Mesenchymal stem cell (in vitro differentiated cells and primary cell): ENCODE measurements around the gene DCHS1.

Source experiments
- DNase-seq: peaks from one replicate; pipeline ENCODE4 v3.0.0-alpha.2; 2013
- H2AFZ ChIP-seq: one replicate; pipeline ENCODE4 v1.6.1; 2013; ENCODE audit warnings: low read depth, mild to moderate bottlenecking, control low read depth, inconsistent platforms, low read length, moderate library complexity
- H2AK5ac ChIP-seq: 2 replicates; pipeline ENCODE4 v1.6.1; 2013; ENCODE audit warnings: low read length, moderate library complexity, mild to moderate bottlenecking, inconsistent platforms; ENCODE audit not compliant: severe bottlenecking
- H2BK120ac ChIP-seq: one replicate; pipeline ENCODE4 v1.6.1; 2013; ENCODE audit warnings: low read depth, mild to moderate bottlenecking, inconsistent platforms, low read length, moderate library complexity
- H2BK12ac ChIP-seq, 2 experiments: one replicate each; pipeline ENCODE4 v1.6.1; 2013; ENCODE audit warnings: inconsistent platforms in 2 of 2, low read length in 2 of 2, mild to moderate bottlenecking in 2 of 2, moderate library complexity in 2 of 2, control low read depth in 1 of 2
- H2BK15ac ChIP-seq: one replicate; pipeline ENCODE4 v1.6.1; 2013; ENCODE audit warnings: mild to moderate bottlenecking, low read depth, inconsistent platforms; ENCODE audit not compliant: poor library complexity, severe bottlenecking
- H2BK5ac ChIP-seq: 2 replicates; pipeline ENCODE4 v1.6.1; 2013; ENCODE audit warnings: low read depth, mild to moderate bottlenecking, low read length, control low read depth, inconsistent platforms; ENCODE audit not compliant: poor library complexity, severe bottlenecking
- H3K14ac ChIP-seq, 2 experiments: one replicate each; pipeline ENCODE4 v1.6.1; 2013; ENCODE audit warnings: inconsistent platforms in 2 of 2, low read length in 2 of 2, control low read depth in 1 of 2, mild to moderate bottlenecking in 1 of 2, moderate library complexity in 1 of 2
- H3K18ac ChIP-seq, 2 experiments: one replicate each; pipeline ENCODE4 v1.6.1; 2013; ENCODE audit warnings: inconsistent platforms in 2 of 2, low read length in 2 of 2, control low read depth in 1 of 2, low read depth in 1 of 2, mild to moderate bottlenecking in 1 of 2
- H3K23ac ChIP-seq, 2 experiments: one replicate each; pipeline ENCODE4 v1.6.1; 2013; ENCODE audit warnings: inconsistent platforms in 2 of 2, low read length in 2 of 2, mild to moderate bottlenecking in 2 of 2, moderate library complexity in 2 of 2, control low read depth in 1 of 2
- H3K27ac ChIP-seq: 2 replicates; pipeline ENCODE4 v1.5.1; 2013; ENCODE audit warnings: mild to moderate bottlenecking, moderate library complexity, low read length, control low read depth, inconsistent platforms; ENCODE audit not compliant: poor library complexity, severe bottlenecking
- H3K27me3 ChIP-seq, 2 experiments: 2 replicates each; pipeline versions ENCODE4 v1.6.1 to v1.7.0; 2013; ENCODE audit warnings: low read length in 2 of 2, mild to moderate bottlenecking in 2 of 2, moderate library complexity in 2 of 2, control low read depth in 1 of 2, inconsistent platforms in 1 of 2; ENCODE audit not compliant: control insufficient read depth in 1 of 2, insufficient read depth in 1 of 2
- H3K36me3 ChIP-seq, 2 experiments: 2 replicates each; pipeline versions ENCODE4 v1.6.1 to v1.7.0; 2013; ENCODE audit warnings: low read length in 2 of 2, control low read depth in 1 of 2, inconsistent platforms in 1 of 2, low read depth in 1 of 2, mild to moderate bottlenecking in 1 of 2; ENCODE audit not compliant: insufficient read depth in 2 of 2, control insufficient read depth in 1 of 2
- H3K4ac ChIP-seq, 2 experiments: one replicate each; pipeline ENCODE4 v1.6.1; 2013; ENCODE audit warnings: inconsistent platforms in 2 of 2, low read length in 2 of 2, mild to moderate bottlenecking in 2 of 2, moderate library complexity in 2 of 2, control low read depth in 1 of 2, low read depth in 1 of 2
- H3K4me1 ChIP-seq: 2 replicates; pipeline ENCODE4 v1.6.1; 2013; ENCODE audit warnings: low read depth, low read length, control low read depth; ENCODE audit not compliant: control insufficient read depth, insufficient read depth
- H3K4me2 ChIP-seq: 2 replicates; pipeline ENCODE4 v1.6.1; 2013; ENCODE audit warnings: low read length, mild to moderate bottlenecking, inconsistent platforms; ENCODE audit not compliant: poor library complexity, severe bottlenecking
- H3K4me3 ChIP-seq, 2 experiments: 2 replicates each; pipeline versions ENCODE4 v1.5.1 to v1.7.0; 2013; ENCODE audit warnings: low read length in 2 of 2, mild to moderate bottlenecking in 2 of 2, control low read depth in 1 of 2, low read depth in 1 of 2; ENCODE audit not compliant: insufficient read depth in 1 of 2
- H3K79me1 ChIP-seq: replicated peaks from 2 replicates; pipeline ENCODE4 v1.6.1; 2013; ENCODE audit warnings: mild to moderate bottlenecking, control low read depth, low read length, inconsistent platforms; ENCODE audit not compliant: poor library complexity, severe bottlenecking
- H3K9ac ChIP-seq: 2 replicates; pipeline ENCODE4 v1.7.0; 2013; ENCODE audit warnings: mild to moderate bottlenecking, low read length, moderate library complexity
- H3K9me3 ChIP-seq: 2 replicates; pipeline ENCODE4 v1.7.0; 2013; ENCODE audit warnings: mild to moderate bottlenecking, low read length; ENCODE audit not compliant: control insufficient read depth
- H4K8ac ChIP-seq: one replicate; pipeline ENCODE4 v1.6.1; 2013; ENCODE audit warnings: inconsistent platforms, mild to moderate bottlenecking, low read length, moderate library complexity
- H4K91ac ChIP-seq: one replicate; pipeline ENCODE4 v1.6.1; 2013; ENCODE audit warnings: mild to moderate bottlenecking, low read length, inconsistent platforms
- WGBS: methylation state at CpG from one replicate; pipeline ENCODE4 v1.1.7; 2013; ENCODE audit warnings: mixed read lengths; 5-methylcytosine and 5-hydroxymethylcytosine counted together

DCHS1 gene

GRCh38 chr11:6614446-6614845, 41.2 kb downstream of the DCHS1 start:
- H3K9ac ChIP-seq, result no peak overlapping the region
- H2AFZ ChIP-seq, result no peak overlapping the region
- no peak overlapping the region for H3K4me3 ChIP-seq
- H4K8ac ChIP-seq, result no peak overlapping the region
- H2BK15ac ChIP-seq, result no peak overlapping the region
- WGBS, result 96% methylated on average over 2 of the region's 2 CpGs
- no peak overlapping the region for H3K23ac ChIP-seq
- peaks cover 55 to 61% of the 10 kb centered on the region in 2 experiments for H3K36me3 ChIP-seq
- H3K4ac ChIP-seq, result no peak overlapping the region
- H3K79me1 ChIP-seq, result peaks cover 35% of the 10 kb centered on the region
- H2BK120ac ChIP-seq, result no peak overlapping the region
- H2BK5ac ChIP-seq, result no peak overlapping the region
- H3K4me2 ChIP-seq, result no peak overlapping the region
- no peak overlapping the region for H4K91ac ChIP-seq
- no peaks in the 10 kb centered on the region for H3K27me3 ChIP-seq
- H3K27ac ChIP-seq, result no peak overlapping the region
- H3K4me1 ChIP-seq, result peaks cover 33% of the 10 kb centered on the region
- H2AK5ac ChIP-seq, result no peak overlapping the region
- no peak overlapping the region for H2BK12ac ChIP-seq
- H3K14ac ChIP-seq, result no peak overlapping the region
- H3K18ac ChIP-seq, result no peak overlapping the region
- no peaks in the 10 kb centered on the region for H3K9me3 ChIP-seq
- no peak for DNase-seq

DNA sequence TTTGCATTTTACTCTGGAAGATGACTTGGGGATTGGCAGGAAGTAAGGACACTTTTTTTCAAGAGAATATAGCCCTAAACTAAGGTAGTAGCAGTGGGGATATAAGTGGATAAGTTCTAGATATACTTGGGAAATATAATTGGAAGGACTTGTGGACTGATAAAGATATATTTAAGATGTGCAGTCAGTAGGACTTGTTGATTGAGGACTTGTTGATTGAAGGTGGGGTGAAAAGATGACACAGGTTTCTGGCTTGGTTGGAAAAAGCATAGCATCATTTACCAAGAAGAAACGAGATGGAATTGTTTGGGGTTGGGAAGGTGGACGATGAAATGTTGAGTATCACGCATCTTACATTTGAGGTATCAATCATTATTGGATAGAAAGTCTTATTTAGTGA, 42.1 kb downstream of the DCHS1 start:
- Histone ChIP-seq H3K4ac (no peak overlapping the region), H3K4me2 (no peak overlapping the region), H3K36me3 (peaks cover 64 to 71% of the 10 kb centered on the region in 2 experiments), H2AK5ac (no peak overlapping the region), H2BK120ac (no peak overlapping the region), H2AFZ (no peak overlapping the region), H2BK15ac (no peak overlapping the region), H3K9ac (peak overlapping the region; percentile 89), H3K79me1 (peaks cover 42% of the 10 kb centered on the region), H3K4me1 (peaks cover 32% of the 10 kb centered on the region), H4K91ac (no peak overlapping the region), H2BK5ac (no peak overlapping the region), H3K4me3 (no peak overlapping the region), H3K14ac (no peak overlapping the region), H3K9me3 (no peaks in the 10 kb centered on the region), H2BK12ac (no peak overlapping the region), H3K27me3 (no peaks in the 10 kb centered on the region), H3K23ac (no peak overlapping the region), H3K18ac (no peak overlapping the region), H3K27ac (no peak overlapping the region), H4K8ac (no peak overlapping the region)
- WGBS, result 98% methylated on average over 3 of the region's 3 CpGs
- no peak for DNase-seq

DNA sequence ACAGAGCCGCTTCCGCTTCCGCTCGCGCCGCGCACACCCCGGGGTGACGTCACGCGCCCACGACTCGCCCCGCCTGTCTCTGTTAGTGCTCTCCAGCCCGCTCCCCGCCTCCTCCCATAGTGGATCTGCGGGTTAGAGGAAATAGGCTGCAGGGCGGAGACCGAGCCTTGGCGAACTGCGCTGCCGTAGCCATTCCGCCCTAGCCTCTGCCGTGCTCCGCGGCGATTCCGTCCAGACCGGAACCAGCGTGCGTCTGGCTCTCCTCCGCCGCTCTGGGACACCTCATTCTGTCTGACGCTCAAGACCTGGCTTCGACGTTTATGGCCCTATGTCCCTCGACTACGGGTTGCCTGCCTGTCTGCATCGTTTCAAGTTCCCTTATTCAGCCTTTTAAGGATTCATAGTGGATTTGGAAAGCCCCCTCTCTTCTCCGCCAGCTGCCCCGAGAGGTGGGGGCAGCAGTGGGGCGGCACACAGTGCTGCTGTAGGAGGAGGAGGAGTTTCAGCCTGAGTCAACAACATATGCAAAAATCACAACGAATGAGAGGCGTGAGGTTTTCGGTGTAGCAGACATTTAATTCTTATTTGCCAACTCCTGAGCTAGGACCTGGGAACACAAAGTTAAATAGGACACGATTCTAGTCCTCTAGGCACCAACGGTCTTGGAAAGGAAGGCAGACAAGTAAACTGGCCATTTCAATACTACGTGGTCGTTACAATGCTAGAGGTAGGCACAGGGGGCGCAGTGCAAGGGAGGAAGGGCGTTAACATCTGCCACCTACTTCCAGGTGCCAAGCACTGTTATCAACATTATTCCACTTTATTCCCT, 43.2 kb downstream of the DCHS1 start, which contains the start of gene TAF10:
Gene TAF10, minus strand, starts transcription at position 4 of the 829 bp plus-strand sequence. CDS start 27 bp downstream, outside the sequence.
- Histone ChIP-seq H3K9me3 (no peaks in the 10 kb centered on the region), H3K9ac (peak within 1 kb of the TSS; percentile 89), H2BK5ac (peak within 1 kb of the TSS; percentile 71), H2AFZ (peak within 1 kb of the TSS; percentile 15), H3K27ac (peak within 1 kb of the TSS; percentile 100), H2BK15ac (peak within 1 kb of the TSS; percentile 26), H2BK120ac (peak within 1 kb of the TSS; percentile 97), H3K79me1 (peaks cover 39% of the 10 kb centered on the region), H3K14ac (peak within 1 kb of the TSS in 1 of 2 experiments; percentile 93), H3K36me3 (peaks cover 70 to 82% of the 10 kb centered on the region in 2 experiments), H3K4me3 (peak within 1 kb of the TSS; percentile 80 to 84), H2AK5ac (peak within 1 kb of the TSS; percentile 56), H3K4me1 (peaks cover 27% of the 10 kb centered on the region), H4K8ac (peak within 1 kb of the TSS; percentile 94), H4K91ac (peak within 1 kb of the TSS; percentile 96), H3K18ac (peak within 1 kb of the TSS; percentile 96 to 98), H3K4me2 (peak within 1 kb of the TSS; percentile 79), H3K27me3 (no peaks in the 10 kb centered on the region), H3K4ac (peak within 1 kb of the TSS; percentile 84 to 89), H2BK12ac (peak within 1 kb of the TSS in 1 of 2 experiments; percentile 88), H3K23ac (peak within 1 kb of the TSS in 1 of 2 experiments; percentile 84)
- DNase-seq, result peak; percentile 98
- under 1% methylated on average over 33 of the region's 51 CpGs for WGBS

- H3K4me2 ChIP-seq, result peak overlapping the region; percentile 79
- H2BK5ac ChIP-seq, result peak overlapping the region; percentile 71
- no peak for DNase-seq
- peak overlapping the region in 1 of 2 experiments; percentile 84 for H3K23ac ChIP-seq
- no peak overlapping the region for H2AFZ ChIP-seq
- H2BK12ac ChIP-seq, result peak overlapping the region in 1 of 2 experiments; percentile 88
- H4K91ac ChIP-seq, result peak overlapping the region; percentile 91
- H2BK120ac ChIP-seq, result peak overlapping the region; percentile 97
- peak overlapping the region; percentile 89 for H3K9ac ChIP-seq
- H4K8ac ChIP-seq, result peak overlapping the region; percentile 70
- peak overlapping the region; percentile 71 to 84 for H3K4ac ChIP-seq
- peaks cover 22% of the 10 kb centered on the region for H3K4me1 ChIP-seq
- H3K36me3 ChIP-seq, result peaks cover 65 to 81% of the 10 kb centered on the region in 2 experiments
- peak overlapping the region in 1 of 2 experiments; percentile 93 for H3K14ac ChIP-seq
- H2AK5ac ChIP-seq, result no peak overlapping the region
- peak overlapping the region; percentile 90 to 93 for H3K18ac ChIP-seq
- no peak overlapping the region for H3K27ac ChIP-seq
- no peaks in the 10 kb centered on the region for H3K9me3 ChIP-seq
- peak overlapping the region; percentile 80 to 84 for H3K4me3 ChIP-seq
- WGBS, result 1% methylated on average over 19 of the region's 36 CpGs
- H3K27me3 ChIP-seq, result no peaks in the 10 kb centered on the region
- H2BK15ac ChIP-seq, result peak overlapping the region; percentile 12
- H3K79me1 ChIP-seq, result peaks cover 33% of the 10 kb centered on the region
These were observed 43.7 kb downstream of the DCHS1 start for GRCh38 chr11:6611963-6612212.
